Neural cell (in vitro differentiated cells): ENCODE measurements around the gene MGAT5. TPM values are rescaled to one million over a fixed set of nuclear protein-coding genes. Genes with fewer than 3 reads are reported as not detected.

Source experiments
- H2AFZ ChIP-seq: fragments of 200-600, 300-800 bp; sonication (generic), shearing (Covaris generic); 2 replicates; pipeline ENCODE4 v1.6.0; 2014; ENCODE audit warnings: low read depth, mild to moderate bottlenecking, antibody characterized with exemption, low read length, moderate library complexity
- H3F3A ChIP-seq: fragments of 200-600 bp; shearing (Covaris generic); 2 replicates; pipeline ENCODE4 v1.6.1; 2016; ENCODE audit warnings: mild to moderate bottlenecking, moderate library complexity, mixed read lengths, antibody characterized with exemption, low read length; ENCODE audit not compliant: insufficient read depth, poor library complexity, severe bottlenecking
- H3K27ac ChIP-seq: fragments of 200-600, 300-800 bp; sonication (generic), shearing (Covaris generic); 2 replicates; pipeline ENCODE4 v1.5.1; 2014; ENCODE audit warnings: mild to moderate bottlenecking, low read length, moderate library complexity
- H3K27me3 ChIP-seq: fragments of 300-800, 200-600 bp; sonication (generic), shearing (Covaris generic); 2 replicates; pipeline ENCODE4 v1.6.0; 2014; ENCODE audit warnings: mild to moderate bottlenecking, low read depth, low read length, moderate library complexity; ENCODE audit not compliant: insufficient read depth
- H3K36me3 ChIP-seq: fragments of 300-800, 200-600 bp; sonication (generic), shearing (Covaris generic); 2 replicates; pipeline ENCODE4 v1.5.1; 2014; ENCODE audit warnings: mild to moderate bottlenecking, antibody characterized with exemption, low read length, moderate library complexity; ENCODE audit not compliant: insufficient read depth
- H3K4me2 ChIP-seq: fragments of 300-800, 200-600 bp; sonication (generic), shearing (Covaris generic); 2 replicates; pipeline ENCODE4 v1.6.0; 2014; ENCODE audit warnings: mild to moderate bottlenecking, low read length
- H3K4me3 ChIP-seq: fragments of 300-800, 200-600 bp; sonication (generic), shearing (Covaris generic); 2 replicates; pipeline ENCODE4 v1.5.1; 2014; ENCODE audit warnings: mild to moderate bottlenecking, low read length, moderate library complexity
- H3K79me2 ChIP-seq: fragments of 200-600 bp; shearing (Covaris generic); replicated peaks from 2 replicates; pipeline ENCODE4 v1.6.0; 2014; ENCODE audit warnings: mild to moderate bottlenecking, low read length, moderate library complexity; ENCODE audit not compliant: insufficient read depth
- H3K9ac ChIP-seq: fragments of 300-800, 200-600 bp; sonication (generic), shearing (Covaris generic); 2 replicates; pipeline ENCODE4 v1.6.1; 2016; ENCODE audit warnings: mild to moderate bottlenecking, low read length, mixed read lengths
- H3K9me2 ChIP-seq: fragments of 200-600 bp; shearing (Covaris generic); 2 replicates; pipeline ENCODE4 v1.6.1; 2016; ENCODE audit warnings: mild to moderate bottlenecking, low read length, mixed read lengths; ENCODE audit not compliant: insufficient read depth
- H3K9me3 ChIP-seq: fragments of 200-600, 300-800 bp; sonication (generic), shearing (Covaris generic); 2 replicates; pipeline ENCODE4 v1.6.1; 2016; ENCODE audit warnings: mild to moderate bottlenecking, mixed run types, low read length, moderate library complexity, mixed read lengths
- H4K20me1 ChIP-seq: fragments of 200-600 bp; shearing (Covaris generic); 2 replicates; pipeline ENCODE4 v1.6.1; 2016; ENCODE audit warnings: mild to moderate bottlenecking, mixed run types; ENCODE audit not compliant: insufficient read depth
- CTCF ChIP-seq: fragments of 450-650 bp; IDR thresholded peaks from 2 replicates; pipeline ENCODE4 v1.5.1; 2014; ENCODE audit warnings: antibody characterized with exemption, mild to moderate bottlenecking, moderate library complexity; ENCODE audit not compliant: poor library complexity, severe bottlenecking
- EP300 ChIP-seq: fragments of 450-650 bp; conservative IDR thresholded peaks from 2 replicates; pipeline ENCODE4 v1.6.1; 2014; ENCODE audit warnings: antibody characterized with exemption, mild to moderate bottlenecking, moderate library complexity; ENCODE audit not compliant: poor library complexity, severe bottlenecking
- EZH2 ChIP-seq: fragments of 200-600, 300-800 bp; shearing (Covaris generic), sonication (generic); IDR thresholded peaks from 2 replicates; pipeline ENCODE4 v1.6.1; 2014; ENCODE audit warnings: antibody characterized with exemption, low read length, borderline replicate concordance, mild to moderate bottlenecking; ENCODE audit not compliant: insufficient read depth, poor library complexity, severe bottlenecking
- MXI1 ChIP-seq: fragments of 450-650 bp; conservative IDR thresholded peaks from 2 replicates; pipeline ENCODE4 v1.6.1; 2014; ENCODE audit warnings: antibody characterized with exemption, mild to moderate bottlenecking; ENCODE audit not compliant: poor library complexity, severe bottlenecking
- POLR2AphosphoS5 ChIP-seq: IDR thresholded peaks from 2 replicates; pipeline ENCODE4 v1.6.1; 2012
- RAD21 ChIP-seq: fragments of 450-650 bp; conservative IDR thresholded peaks from 2 replicates; pipeline ENCODE4 v1.6.1; 2014; ENCODE audit warnings: antibody characterized with exemption, mild to moderate bottlenecking, moderate library complexity
- SMC3 ChIP-seq: fragments of 450-650 bp; conservative IDR thresholded peaks from 2 replicates; pipeline ENCODE4 v1.6.1; 2014; ENCODE audit warnings: antibody characterized with exemption, mild to moderate bottlenecking, moderate library complexity; ENCODE audit not compliant: poor library complexity
- TAF1 ChIP-seq: IDR thresholded peaks from 2 replicates; pipeline ENCODE4 v1.6.1; 2012; ENCODE audit warnings: low read depth
- polyA plus RNA-seq: library from polyadenylated mRNA; depleted of rRNA; stranded (reverse); fragments of >200 nt; gene quantifications from 2 replicates; pipeline ENCODE4 v1.2.3, GENCODE V29; 2014
- TF ChIP-seq, protein P1 (sequence below): IDR thresholded peaks from 2 replicates; pipeline ENCODE4 v1.6.1; 2012; ENCODE audit warnings: borderline replicate concordance

The MGAT5 gene
- polyA plus RNA-seq, 1 donor from 2014 or later: 40.9 TPM

- Histone ChIP-seq H3K36me3 (no peaks in the 10 kb centered on the region), H2AFZ (no peak overlapping the region), H3K79me2 (no peaks in the 10 kb centered on the region), H3K9me2 (no peaks in the 10 kb centered on the region), H3K27me3 (no peaks in the 10 kb centered on the region), H3K4me2 (no peak overlapping the region), H3K9ac (no peak overlapping the region), H3K27ac (peak overlapping the region; percentile 31), H3K4me3 (no peak overlapping the region), H3K9me3 (no peaks in the 10 kb centered on the region), H4K20me1 (no peaks in the 10 kb centered on the region), H3F3A (no peaks in the 10 kb centered on the region)
- no peak for TF ChIP-seq RAD21
- TF ChIP-seq TAF1: no peak
- TF ChIP-seq SMC3: no peak
- peak; percentile 40 for TF ChIP-seq POLR2AphosphoS5
- TF ChIP-seq, protein P1, sequence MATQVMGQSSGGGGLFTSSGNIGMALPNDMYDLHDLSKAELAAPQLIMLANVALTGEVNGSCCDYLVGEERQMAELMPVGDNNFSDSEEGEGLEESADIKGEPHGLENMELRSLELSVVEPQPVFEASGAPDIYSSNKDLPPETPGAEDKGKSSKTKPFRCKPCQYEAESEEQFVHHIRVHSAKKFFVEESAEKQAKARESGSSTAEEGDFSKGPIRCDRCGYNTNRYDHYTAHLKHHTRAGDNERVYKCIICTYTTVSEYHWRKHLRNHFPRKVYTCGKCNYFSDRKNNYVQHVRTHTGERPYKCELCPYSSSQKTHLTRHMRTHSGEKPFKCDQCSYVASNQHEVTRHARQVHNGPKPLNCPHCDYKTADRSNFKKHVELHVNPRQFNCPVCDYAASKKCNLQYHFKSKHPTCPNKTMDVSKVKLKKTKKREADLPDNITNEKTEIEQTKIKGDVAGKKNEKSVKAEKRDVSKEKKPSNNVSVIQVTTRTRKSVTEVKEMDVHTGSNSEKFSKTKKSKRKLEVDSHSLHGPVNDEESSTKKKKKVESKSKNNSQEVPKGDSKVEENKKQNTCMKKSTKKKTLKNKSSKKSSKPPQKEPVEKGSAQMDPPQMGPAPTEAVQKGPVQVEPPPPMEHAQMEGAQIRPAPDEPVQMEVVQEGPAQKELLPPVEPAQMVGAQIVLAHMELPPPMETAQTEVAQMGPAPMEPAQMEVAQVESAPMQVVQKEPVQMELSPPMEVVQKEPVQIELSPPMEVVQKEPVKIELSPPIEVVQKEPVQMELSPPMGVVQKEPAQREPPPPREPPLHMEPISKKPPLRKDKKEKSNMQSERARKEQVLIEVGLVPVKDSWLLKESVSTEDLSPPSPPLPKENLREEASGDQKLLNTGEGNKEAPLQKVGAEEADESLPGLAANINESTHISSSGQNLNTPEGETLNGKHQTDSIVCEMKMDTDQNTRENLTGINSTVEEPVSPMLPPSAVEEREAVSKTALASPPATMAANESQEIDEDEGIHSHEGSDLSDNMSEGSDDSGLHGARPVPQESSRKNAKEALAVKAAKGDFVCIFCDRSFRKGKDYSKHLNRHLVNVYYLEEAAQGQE: no peak
Observed at GRCh38 chr2:134290358-134290757, 36.5 kb downstream of the MGAT5 start.

DNA sequence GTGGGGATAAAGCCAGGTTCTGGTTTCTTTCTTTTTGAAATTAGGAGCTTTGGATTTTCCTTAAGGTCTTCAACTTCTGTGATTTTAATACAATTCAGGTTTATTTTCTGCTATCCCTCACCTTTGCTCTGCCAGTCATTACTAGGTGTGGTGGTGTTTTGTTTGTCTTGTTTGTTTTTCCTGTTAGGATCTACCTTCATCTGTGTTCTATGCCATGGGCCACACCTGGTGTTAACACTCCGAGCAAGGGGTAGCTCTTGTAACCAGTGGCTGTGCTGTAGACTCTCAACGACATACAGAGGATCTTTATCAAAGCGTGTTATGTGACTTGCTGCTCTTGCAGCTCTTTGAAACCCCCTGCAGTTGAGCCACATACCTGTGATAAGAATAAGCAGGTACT lies 38.6 kb downstream of the MGAT5 start:
- Histone ChIP-seq H3K9ac (no peak overlapping the region), H3K9me3 (no peaks in the 10 kb centered on the region), H3K27me3 (no peaks in the 10 kb centered on the region), H3K9me2 (no peaks in the 10 kb centered on the region), H3K4me2 (no peak overlapping the region), H4K20me1 (no peaks in the 10 kb centered on the region), H2AFZ (no peak overlapping the region), H3K4me3 (no peak overlapping the region), H3K27ac (no peak overlapping the region), H3F3A (no peaks in the 10 kb centered on the region), H3K36me3 (no peaks in the 10 kb centered on the region), H3K79me2 (no peaks in the 10 kb centered on the region)
- TF ChIP-seq TAF1: no peak
- no peak for TF ChIP-seq EZH2
- TF ChIP-seq CTCF: no peak
- no peak for TF ChIP-seq MXI1
- TF ChIP-seq, protein P1: no peak
- TF ChIP-seq EP300: no peak
- no peak for TF ChIP-seq SMC3
- no peak for TF ChIP-seq RAD21
- no peak for TF ChIP-seq POLR2AphosphoS5
